ENCODE results near the gene CSF2RB.
"Not testable (repeated sequence)": the region's sequence is repeated elsewhere in the genome, so short reads cannot be mapped to it uniquely, and the experiment has no call there.

The CSF2RB gene

DNA sequence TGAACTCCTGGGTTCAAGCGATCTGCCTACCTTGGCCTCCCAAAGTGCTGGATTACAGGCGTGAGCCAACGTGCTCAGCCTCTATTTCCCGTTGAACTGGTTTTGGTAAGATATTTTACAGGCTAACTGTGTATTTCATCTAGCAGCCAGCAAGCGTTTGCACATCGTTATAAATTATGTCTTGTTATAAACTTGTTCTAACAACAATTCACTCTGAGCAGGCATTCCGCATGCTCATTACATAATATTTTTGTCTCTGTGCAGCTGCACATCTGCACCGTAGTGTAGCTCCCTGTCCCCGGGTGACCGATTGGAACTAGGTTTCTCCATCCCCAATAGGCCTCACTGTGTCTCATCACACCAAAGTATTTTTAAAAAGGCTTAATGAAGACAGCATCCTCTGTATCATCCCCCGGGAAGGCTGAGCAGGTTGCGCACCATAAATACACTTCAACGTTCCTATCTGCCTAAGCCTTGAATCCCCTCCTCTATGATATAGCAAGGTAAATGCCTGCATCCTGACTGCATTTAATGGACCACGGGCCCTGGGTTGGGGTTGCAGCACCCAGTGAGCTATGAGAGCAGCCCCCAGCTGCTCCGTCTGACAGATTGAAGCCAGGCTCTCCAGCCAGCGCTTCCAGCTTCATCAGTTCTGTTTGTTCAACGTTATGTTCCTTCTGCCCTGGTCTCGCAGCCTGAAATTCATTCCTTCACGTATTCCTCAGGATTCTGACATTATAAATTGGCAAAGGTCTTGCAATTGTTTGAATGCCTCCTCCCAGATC is 58.1 kb downstream of the CSF2RB start:
- no peak for DNase-seq

DNA sequence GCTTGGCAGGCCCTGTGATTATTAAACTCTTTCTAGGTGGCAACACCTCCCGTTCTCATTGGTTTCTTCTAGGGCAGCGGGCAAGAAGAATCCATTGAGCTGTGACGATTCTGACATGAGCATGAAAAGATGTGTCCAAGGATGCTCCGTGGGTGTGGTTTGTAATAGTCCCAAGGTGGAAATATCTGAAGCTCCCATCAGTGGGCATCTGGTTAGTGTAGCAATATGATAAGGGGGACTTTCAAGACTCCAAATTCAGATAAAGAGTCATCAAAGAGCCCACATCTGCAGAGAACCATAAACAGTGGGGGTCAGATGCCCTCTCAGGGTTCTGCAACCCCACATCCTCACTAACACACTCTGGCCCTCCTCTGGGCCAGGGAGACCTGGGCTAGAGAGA is 63.2 kb downstream of the CSF2RB start:
- DNase-seq: no peak

DNA sequence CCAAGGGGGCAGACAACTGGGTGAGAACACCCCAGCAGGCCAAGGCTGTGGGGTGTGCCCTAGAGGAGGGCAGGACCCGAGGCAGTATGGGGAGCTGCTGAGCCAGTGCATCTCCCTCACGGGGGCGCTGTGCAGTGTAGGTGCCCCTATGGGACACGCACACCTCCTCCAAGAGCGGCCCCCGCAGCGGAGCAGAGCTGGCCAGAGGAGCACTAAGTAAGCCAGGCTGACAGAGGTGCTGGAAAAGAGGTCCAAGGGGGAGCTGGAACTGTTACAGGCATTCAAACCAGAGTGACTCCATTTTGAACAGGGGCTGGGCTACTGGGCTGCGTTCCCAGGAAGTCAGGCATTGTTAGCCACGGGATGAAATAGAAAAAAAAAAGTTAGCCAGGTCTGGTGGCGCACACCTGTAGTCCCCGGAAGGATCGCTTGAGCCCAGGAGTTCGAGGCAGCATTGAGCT is 64.0 kb downstream of the CSF2RB start:
- peak; percentile 66 for DNase-seq

DNA sequence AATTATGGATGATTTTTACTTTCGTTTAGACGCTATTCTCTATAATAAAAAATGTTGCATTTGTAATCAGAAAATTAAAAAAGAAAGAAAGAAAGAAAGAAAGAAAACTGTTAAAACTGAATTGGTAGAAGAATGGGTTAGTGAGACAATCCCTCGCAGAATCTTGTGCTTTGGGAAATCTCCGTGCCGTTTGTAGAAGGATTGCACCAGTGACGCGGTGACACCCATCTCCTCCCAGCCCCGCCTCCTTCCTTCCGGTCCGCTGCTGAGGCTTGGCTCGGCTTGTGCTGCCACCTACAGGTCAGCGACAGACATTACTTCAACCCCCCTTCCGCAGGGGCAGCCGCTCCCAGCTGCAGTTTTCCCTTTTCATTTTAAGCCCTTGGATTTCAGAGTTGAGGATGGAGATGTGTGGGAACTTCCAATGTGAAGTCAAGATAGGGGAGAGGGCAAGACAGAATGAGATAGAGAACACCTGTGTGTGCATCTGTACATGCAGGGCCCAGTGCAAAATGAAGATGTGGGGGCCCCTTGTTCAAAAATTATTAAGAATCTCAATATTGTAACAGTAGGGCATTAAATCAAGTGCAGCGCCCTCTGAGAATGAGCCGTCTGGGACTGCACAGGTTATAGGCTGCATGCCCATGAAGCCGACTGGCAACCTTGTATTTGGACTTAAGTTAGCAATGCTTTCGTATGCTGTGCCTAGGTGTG is 64.7 kb downstream of the CSF2RB start:
- peak; percentile 83 for DNase-seq

DNA sequence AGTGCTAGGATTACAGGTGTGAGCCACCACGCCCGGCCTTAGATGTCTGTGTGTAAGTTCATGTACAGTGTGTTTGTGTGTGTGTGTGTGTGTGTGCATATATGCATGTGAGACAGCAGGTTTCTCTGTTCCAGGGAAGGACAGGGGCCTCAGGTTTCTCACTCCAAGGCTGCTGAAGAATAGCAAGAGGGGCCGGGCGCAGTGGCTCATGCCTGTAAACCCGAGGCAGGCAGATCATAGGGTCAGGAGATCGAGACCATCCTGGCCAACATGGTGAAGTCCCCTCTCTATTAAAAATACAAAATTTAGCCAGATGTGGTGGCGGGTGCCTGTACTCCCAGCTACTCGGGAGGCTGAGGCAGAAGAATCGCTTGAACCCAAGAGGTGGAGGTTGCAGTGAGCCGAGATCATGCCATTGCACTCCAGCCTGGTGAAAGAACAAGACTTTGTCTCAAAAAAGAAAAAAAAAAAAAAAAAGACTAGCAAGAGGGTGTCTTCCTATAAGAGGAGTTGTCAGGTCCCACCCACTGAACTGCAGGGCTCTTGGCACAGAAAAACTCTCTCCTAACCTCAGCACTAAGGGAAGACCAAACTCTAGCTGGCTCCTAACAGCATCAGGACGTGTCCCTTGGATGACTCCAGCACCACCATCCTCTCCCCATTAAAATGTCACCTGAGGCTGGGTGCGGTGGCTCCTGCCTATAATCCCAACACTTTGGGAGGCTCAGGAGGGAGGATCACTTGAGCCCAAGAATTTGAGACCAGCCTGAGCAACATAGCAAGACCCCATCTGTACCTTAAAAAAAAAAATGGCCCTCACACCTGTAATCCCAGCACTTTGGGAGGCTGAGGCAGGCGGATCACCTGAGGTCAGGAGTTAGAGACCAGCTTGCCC is 65.8 kb downstream of the CSF2RB start:
- DNase-seq: no peak

DNA sequence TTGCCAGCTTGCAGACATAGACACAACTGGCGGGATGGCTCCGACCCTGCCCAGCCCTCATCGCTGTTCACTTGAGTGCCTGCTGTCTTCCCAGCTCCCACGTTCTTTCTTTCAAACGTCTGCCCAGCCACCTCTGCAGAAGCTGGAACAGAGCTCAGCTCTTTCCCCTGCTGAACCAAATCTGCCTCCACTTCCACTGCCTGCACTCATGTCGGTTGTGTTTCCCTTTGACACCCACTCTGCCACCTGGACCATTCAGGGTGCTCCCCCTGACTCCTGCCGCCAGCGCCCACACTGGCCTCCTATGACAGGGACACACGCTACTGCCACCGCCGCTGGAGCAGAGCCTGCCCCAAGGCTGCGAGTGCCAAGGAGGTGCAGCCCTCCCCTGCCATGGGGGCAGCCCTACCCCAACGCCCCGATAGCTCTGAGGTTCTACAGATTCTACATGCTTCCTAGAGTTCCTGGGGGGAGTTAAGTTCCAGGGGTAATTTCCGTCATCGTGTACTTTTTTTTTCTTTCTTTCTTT is 67.9 kb downstream of the CSF2RB start:
- no peak for DNase-seq

DNA sequence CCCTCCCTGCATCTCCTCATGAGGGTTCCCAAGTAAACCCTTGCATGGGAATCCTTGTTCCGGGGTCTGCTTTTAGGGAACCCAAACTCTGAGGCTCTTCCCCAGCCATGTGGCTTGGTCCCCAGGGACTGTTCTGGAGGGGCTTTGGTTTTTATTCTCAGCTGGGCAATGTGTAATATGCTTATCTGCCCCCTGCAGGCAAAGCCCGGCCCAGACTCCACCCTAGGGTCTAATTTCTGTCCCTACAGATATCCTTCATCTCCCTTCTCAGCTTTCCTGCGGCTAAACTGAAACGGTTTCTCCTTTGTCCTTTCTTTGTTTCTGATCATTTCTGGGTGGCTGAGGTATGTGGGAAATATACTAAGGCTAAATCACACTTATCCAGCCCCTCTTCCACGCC is 68.7 kb downstream of the CSF2RB start:
- DNase-seq: no peak

DNA sequence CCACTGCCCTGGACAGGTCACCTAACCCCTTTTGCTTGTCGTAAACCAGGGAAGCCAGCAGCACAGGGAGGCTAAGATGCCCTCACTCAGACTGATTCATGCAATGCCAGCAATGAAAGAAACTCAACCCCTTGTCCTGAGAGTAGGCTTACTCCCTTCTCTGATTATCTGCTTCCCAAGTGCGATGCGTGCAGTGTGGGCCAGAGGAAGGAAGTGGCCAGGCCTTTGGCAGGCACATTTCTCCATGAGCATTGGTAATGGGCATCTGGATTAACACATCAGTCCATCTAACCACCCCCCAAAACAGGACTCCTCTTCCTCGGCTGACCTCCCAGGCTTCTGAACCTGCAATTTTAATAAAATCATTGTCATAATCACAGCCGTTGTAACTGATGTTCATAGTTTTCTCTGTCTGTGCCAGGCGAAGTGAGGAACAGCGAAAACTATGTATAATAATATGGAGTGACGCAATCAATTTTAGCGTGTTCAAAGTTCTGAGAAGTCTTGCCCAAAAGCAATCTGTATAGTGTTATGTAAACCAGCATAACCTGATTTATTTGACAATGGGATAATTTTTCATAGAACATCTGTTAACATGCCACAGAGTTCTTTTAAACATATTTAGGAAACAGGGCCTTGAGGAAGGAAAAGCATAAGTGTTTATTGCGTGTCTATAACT is 71.9 kb downstream of the CSF2RB start:
- DNase-seq: no peak

DNA sequence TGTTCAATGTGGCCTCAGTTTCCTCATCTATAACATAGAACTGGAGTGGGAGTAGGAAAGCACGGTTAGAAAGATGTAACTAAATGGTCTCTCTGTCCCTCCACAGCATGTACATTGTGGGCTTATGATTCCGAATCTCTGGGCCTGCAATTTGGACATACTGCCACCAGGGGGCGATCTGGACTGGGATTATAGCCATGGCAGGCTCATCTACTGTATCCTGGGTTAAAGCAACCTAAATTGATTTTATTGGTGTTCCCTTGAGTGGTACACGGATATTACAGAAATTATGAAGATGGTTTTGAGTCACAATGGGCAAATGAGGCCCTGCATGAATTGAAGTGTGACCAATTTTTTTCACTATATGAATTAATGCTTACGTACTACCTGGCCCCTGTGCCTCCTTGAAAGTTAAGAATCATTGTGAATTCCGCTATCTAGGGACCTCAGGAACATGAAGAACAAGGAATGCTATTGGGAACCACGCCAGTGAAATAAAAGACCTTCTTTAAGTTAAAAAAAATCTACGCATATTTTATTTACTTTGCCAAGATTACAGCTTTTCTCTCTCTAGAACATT is 72.9 kb downstream of the CSF2RB start:
- no peak for DNase-seq

DNA sequence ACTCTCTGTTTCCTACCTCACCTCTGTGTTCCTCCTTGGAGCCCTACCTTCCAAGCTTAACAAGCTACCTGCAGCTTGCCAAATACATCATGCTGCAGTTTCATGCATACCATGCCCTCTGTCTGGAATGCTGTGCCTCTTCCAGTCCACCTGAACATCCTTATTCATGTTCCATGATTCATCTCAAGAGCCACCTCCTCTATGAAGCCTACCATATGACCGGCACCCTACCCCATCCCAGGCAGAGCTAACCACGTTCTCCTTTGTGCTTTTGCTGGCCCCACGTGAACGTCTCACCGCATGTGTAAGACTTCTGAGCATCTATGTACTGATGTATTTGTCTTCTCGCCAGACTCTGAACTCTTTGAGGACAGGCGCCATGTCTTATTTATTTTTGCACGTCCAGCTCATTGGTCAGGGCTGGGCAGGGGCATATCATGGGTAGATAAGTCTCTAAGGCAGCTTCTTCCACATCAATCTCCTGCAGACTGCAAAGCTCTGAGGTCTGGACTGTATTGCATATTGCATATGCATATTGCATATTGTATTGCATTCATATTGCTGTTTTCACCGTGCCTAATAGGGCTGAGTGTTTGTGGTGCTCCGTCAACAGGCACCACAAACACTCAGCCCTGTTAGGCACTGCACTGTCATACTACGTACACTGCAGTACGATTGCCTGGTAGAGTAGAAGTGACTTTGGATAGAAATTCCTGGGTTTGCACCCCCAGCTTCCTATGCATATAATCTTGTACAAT is 74.8 kb downstream of the CSF2RB start:
- DNase-seq: no peak

DNA sequence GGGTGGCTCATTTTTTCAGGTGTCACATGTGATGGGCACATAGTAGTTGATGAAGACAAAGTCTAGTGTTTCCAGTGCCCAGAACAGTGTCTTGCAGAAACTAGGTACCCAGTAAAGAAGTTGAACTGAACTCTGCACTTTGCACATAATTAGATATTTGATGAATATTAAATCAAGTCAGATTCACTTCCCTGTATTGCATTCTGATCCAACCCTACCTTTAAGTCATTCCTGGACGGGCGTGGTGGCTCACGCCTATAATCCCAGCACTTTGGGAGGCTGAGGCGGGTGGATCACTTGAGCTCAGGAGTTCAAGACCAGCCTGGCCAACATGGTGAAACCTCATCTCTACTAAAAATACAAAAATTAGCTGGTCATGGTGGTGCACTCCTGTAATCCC is 75.6 kb downstream of the CSF2RB start:
- not testable (repeated sequence) for DNase-seq
